HTR-8/SVneo (cell line): ENCODE results near the gene ABCD4.
"Not testable (repeated sequence)": the region's sequence is repeated elsewhere in the genome, so short reads cannot be mapped to it uniquely, and the experiment has no call there.

Experiments
- DNase-seq: peaks from one replicate; pipeline ENCODE4 v3.0.0; 2011; ENCODE audit warnings: low spot score, mixed read lengths; ENCODE audit not compliant: insufficient read length
- FAIRE-seq: peaks from 2 replicates; lab custom pipeline; 2011; peaks lifted over from hg19 to GRCh38; lab: Jason Lieb, UNC

The ABCD4 gene

GRCh38 chr14:74302634-74303569 is at the start of gene ABCD4:
ABCD4 (minus strand) TSS chr14:74302934; CDS start chr14:74302912, 22 bp downstream.
- FAIRE-seq (peak; percentile 80), DNase-seq (peak; percentile 99)

GRCh38 chr14:74350928-74351323 is 48.2 kb upstream of the ABCD4 start:
- DNase-seq, result no peak
- peak; percentile 44 for FAIRE-seq

GRCh38 chr14:74350211-74350927 is 47.6 kb upstream of the ABCD4 start:
- peak; percentile 84 for FAIRE-seq
- no peak for DNase-seq

DNA sequence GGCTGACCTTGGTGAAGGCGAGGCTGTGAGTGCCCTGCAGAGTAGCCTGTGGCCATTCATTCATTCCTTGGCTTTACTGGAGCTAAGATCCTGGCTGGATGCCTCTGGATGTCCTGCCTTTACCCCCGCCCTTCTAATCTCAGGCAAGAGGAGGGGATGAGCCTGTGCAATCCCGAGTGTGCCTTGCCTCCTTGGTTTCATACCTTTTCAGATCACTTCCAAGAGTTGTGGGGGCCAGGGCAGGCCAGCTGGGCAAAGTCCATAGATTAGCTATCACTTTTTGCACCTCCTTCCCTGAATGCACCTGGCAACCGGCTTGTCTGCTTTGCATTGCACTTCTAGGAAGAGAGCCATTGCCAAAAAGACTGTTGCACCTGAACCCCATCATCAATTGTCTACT is 47.0 kb upstream of the ABCD4 start:
- FAIRE-seq, result no peak

GRCh38 chr14:74348735-74349463 is 46.2 kb upstream of the ABCD4 start:
- DNase-seq, result no peak
- FAIRE-seq, result no peak

More for the DNA sequence above, 47.0 kb upstream of the ABCD4 start:
- DNase-seq, result no peak

DNA sequence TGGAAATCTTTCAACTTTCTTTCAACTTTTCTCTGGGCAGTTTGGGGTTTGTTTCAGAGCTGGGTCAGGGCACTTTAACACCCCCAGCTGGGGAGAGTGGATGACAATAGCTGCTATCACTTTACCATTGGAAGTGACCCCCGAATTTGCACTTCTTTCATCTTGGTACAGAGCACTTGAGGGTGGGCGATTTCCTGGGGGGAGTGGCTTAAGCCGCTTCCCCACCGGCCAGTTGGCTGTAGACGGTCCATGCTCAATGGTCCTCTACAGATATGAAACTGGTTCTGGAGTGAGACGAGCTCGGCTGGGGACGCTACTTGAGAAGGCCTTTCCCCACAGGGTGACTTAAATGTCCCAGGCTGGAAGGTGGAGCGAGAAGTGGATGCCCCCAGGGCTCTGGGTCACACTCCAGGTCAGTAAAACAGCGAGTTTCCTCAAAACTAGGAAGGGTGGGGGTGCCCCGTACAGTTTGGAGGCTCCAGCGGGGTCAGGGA is 45.6 kb upstream of the ABCD4 start, which contains the start of gene VRTN:
VRTN (plus strand) TSS at position 231 of the 494 bp plus-strand sequence. CDS start 8,313 bp downstream, outside the sequence.
- DNase-seq (no peak), FAIRE-seq (peak; percentile 42)

- FAIRE-seq (peak; percentile 59), DNase-seq (no peak)
Observed at GRCh38 chr14:74347795-74348100, 45.0 kb upstream of the ABCD4 start.

DNA sequence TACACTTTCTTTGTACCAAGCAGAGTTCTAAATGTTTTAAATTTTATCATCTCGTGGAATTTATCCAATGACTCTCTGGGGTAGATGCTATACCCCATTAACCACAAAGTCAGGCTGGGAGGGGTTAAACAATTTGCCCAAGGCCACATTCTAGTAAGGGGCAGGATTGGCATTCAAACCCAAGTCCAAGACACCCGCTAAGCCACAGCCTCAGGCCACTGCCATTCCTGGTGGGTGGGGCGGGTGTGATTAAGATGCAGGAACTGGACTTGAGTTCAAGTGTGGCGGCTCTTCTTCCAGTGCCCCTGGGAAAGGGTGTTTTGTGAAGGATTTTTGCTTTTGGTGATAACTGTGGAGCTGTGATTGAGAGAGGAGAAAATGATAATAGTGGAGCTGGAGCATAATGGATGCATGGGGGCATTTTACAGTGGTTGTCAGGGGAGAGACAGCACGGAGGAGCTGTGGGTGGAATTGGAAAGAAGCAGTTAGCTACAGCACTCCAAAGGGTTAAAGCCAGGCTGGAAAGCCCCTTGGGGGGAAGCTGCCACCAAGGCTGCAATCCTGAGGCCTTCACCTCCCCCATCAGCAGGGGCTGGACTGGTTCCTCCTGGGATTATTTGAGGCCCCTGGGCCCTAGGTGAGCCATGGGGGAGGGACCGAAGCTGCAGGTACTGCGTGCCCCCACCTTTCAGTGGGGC is 44.5 kb upstream of the ABCD4 start:
- DNase-seq, result no peak

GRCh38 chr14:74346341-74346740 is 43.6 kb upstream of the ABCD4 start:
- FAIRE-seq, result no peak
- no peak for DNase-seq

More for the DNA sequence above, 44.5 kb upstream of the ABCD4 start:
- FAIRE-seq, result peak; percentile 64

- FAIRE-seq, result no peak
- DNase-seq, result no peak
Observed at GRCh38 chr14:74333909-74334308, 31.2 kb upstream of the ABCD4 start.

- FAIRE-seq, DNase-seq: not testable (repeated sequence)
Observed at GRCh38 chr14:74329950-74330552, 27.3 kb upstream of the ABCD4 start.

DNA sequence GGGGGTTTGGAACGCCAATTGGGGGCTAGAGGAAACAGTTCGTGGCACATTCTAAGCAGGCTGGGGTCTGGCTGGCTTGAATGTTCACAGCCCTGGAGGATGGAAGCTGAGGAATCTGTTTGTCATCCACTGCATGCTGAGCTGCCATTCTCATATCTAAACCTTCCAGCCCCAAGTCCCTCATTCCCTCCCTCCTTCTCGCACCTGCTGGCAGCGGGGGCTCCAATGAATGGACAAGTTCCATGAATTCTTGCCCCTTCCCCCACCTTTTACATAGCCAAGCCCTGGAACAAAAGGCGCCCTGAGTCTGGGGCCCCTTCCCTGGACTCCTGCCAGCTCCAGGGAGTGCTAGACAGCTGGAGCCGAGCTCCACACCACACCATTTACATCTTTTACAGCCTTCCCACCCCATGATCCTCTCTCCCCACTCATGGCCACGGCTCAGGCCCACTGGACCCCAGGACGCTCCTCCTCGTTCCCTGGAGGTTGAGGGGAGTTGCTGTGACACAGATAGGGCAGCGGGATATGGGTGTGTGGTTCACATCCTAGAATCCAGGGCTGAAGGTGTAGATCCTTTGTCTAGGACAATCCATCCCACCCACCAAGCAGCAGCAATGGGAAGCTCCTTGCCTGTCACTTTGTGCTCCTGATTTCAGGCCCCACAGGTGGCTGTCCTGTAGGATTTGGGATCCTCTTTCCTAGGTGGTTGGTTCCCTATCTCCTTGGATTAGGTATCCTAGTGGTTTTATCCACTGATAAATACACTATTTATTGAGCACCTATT is 23.8 kb upstream of the ABCD4 start:
- FAIRE-seq (no peak), DNase-seq (no peak)

GRCh38 chr14:74325446-74325845 is 22.7 kb upstream of the ABCD4 start:
- no peak for DNase-seq
- FAIRE-seq, result no peak

- peak; percentile 87 for DNase-seq
- no peak for FAIRE-seq
Observed at GRCh38 chr14:74324931-74325361, 22.2 kb upstream of the ABCD4 start.

DNA sequence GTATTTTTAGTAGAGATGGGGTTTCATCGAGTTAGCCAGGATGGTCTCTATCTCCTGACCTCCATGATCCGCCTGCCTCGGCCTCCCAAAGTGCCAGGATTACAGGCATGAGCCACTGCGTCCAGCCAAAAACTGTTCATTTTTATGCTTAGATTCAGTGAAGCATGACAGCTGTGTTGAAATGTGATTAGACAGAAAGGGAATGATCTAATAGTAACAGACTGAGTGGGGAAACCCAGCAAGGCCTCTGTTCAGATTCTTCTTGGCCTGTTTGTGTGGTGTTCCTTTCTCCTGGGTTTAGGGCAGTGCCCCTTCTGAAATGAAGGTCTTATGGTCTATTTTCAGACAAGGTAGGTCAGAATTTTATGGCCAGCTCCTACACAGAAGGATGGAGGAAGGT is 11.8 kb upstream of the ABCD4 start:
- FAIRE-seq, result no peak
- DNase-seq, result no peak

DNA sequence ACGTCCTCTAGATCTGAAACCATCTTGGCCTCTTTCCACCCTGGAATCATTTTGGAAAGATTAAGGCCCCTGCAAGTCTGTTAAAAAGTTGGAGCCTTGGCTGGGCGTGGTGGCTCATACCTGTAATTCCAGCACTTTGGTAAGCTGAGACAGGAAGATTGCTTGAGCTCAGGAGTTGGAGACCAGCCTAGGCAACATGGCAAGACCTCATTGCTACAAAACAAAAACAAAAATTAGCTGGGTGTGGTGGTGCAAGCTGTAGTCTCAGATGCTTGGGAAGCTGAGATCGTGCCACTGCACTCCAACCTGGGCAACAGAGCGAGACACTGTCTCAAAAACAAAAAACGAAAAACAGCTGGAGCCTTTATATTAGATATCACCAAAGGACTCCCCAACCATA is 10.9 kb upstream of the ABCD4 start:
- no peak for DNase-seq
- no peak for FAIRE-seq

DNA sequence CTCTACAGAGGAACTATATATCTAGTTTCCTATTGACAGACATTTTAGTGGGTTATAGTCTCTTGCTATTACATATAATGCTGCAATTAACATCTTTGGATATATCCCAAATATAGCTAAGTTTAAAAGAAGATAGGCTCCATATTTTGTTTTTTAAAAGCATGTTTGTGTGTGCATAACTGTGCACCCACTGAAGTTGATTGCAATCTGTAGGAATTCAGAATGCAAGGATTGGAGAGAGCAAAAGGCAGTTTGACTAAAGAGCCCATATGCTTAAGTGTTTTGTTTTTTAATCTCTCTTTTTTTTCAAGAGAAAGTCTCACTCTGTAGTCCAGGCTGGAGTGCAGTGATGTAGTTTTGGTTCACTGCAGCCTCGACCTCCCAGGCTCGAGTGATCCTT is 9.4 kb upstream of the ABCD4 start:
- FAIRE-seq, result no peak
- no peak for DNase-seq
